Testis (tissue), 3 donors: ENCODE results near the gene IRGQ. TPM values are rescaled to one million over a fixed set of nuclear protein-coding genes. Genes with fewer than 3 reads are reported as not detected.

Experiments used
- DNase-seq: peaks from one replicate; pipeline ENCODE4 v3.0.0-alpha.2; 2019
- H3K27ac ChIP-seq, 2 donors: fragments of 200-600 bp; sonication (generic); one replicate each; pipeline ENCODE4 v1.5.1; 2019
- H3K27me3 ChIP-seq: fragments of 200-600 bp; sonication (generic); one replicate; pipeline ENCODE4 v1.5.1; 2019
- H3K36me3 ChIP-seq: fragments of 200-600 bp; sonication (generic); one replicate; pipeline ENCODE4 v1.5.1; 2017; ENCODE audit warnings: low read depth; ENCODE audit errors: missing control alignments
- H3K4me1 ChIP-seq: fragments of 200-600 bp; sonication (generic); one replicate; pipeline ENCODE4 v1.5.1; 2019
- H3K4me3 ChIP-seq, 2 donors: fragments of 200-600 bp; sonication (generic); one replicate each; pipeline ENCODE4 v1.5.1; 2017 to 2019
- H3K9me3 ChIP-seq: fragments of 200-600 bp; sonication (generic); one replicate; pipeline ENCODE4 v1.5.1; 2017
- POLR2A ChIP-seq: fragments of 450-650 bp; IDR thresholded peaks from one replicate; pipeline ENCODE4 v1.6.1; 2017; ENCODE audit warnings: antibody characterized with exemption, mild to moderate bottlenecking, moderate library complexity
- WGBS, 2 donors: methylation state at CpG; one replicate each; pipeline ENCODE4 v1.1.5; 2018; 5-methylcytosine and 5-hydroxymethylcytosine counted together
- intact Hi-C: fragments of 100-400 bp; cut with DNase I; formaldehyde crosslinking; loops from one replicate; pipeline ENCODE4 v1.15.1; 2023; ENCODE audit warnings: low total_unique reads
- polyA plus RNA-seq: library from polyadenylated mRNA; stranded (reverse); fragments of 350-450 nt; fragmentation: Illumina TruSeq; extraction: RNeasy Lipid Tissue Mini Kit (QIAGEN cat#74804); gene quantifications from one replicate; pipeline ENCODE4 v1.2.3, GENCODE V29; 2014; ENCODE audit warnings: low read depth, low replicate concordance; ENCODE audit not compliant: insufficient read depth
- total RNA-seq, 2 donors: library from RNA; depleted of rRNA; stranded (reverse); fragments of >200 nt; gene quantifications; one replicate each; pipeline ENCODE4 v1.2.3, GENCODE V29; 2016
- TF ChIP-seq, protein P1 (sequence below), 3 experiments: fragments of 450-650 bp in 2 of 3; fragments of 200-600 bp in 1 of 3; sonication (generic) in 1 of 3; IDR thresholded peaks; one replicate each; pipeline ENCODE4 v1.5.1; 2016 to 2019; ENCODE audit warnings: antibody characterized with exemption in 3 of 3, mild to moderate bottlenecking in 2 of 3, moderate library complexity in 1 of 3

The IRGQ gene
- total and polyA plus RNA-seq, 3 donors from 2014 or later, result 6.0 to 29.0 (median 26.4) TPM

DNA sequence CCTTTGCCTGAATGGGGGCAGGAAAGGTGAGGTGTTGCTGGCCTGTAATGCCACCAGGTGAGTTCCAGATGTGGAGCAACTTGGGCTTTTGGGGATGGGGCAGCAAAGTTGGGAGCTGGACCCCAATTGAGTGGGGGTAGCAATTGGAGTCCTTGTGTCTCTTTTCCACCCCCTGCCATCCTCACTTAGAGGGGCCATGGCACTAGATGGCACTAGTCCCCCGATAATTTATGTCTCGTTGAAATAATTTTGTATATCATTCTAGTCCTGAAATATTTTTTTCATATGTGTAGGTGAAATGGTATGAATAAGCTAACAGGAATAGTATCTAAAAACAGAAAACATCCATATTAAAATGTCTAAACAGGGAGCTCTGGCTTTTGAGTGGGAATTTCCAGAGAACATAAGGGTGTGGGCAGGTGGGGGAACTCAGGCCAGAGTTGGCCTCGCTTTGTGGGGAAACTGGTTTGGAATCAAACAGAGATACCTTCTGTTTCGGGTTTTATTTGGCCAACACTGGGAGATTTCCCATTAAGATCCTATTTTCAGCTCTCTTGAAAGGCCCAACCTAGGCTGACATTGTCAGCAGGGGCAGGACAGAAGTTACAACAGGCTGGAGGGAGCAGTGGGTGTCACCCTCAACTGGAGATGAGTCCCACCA lies 3.8 kb upstream of the IRGQ start:
- no peaks in the 10 kb centered on the region for H3K36me3 ChIP-seq
- intact Hi-C loops, result no loop called here
- H3K4me3 ChIP-seq, result no peak overlapping the region
- TF ChIP-seq, protein P1, sequence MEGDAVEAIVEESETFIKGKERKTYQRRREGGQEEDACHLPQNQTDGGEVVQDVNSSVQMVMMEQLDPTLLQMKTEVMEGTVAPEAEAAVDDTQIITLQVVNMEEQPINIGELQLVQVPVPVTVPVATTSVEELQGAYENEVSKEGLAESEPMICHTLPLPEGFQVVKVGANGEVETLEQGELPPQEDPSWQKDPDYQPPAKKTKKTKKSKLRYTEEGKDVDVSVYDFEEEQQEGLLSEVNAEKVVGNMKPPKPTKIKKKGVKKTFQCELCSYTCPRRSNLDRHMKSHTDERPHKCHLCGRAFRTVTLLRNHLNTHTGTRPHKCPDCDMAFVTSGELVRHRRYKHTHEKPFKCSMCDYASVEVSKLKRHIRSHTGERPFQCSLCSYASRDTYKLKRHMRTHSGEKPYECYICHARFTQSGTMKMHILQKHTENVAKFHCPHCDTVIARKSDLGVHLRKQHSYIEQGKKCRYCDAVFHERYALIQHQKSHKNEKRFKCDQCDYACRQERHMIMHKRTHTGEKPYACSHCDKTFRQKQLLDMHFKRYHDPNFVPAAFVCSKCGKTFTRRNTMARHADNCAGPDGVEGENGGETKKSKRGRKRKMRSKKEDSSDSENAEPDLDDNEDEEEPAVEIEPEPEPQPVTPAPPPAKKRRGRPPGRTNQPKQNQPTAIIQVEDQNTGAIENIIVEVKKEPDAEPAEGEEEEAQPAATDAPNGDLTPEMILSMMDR (IDR thresholded peaks at IDR 0.05), result no peak
- TF ChIP-seq POLR2A, result no peak
- H3K4me1 ChIP-seq, result peaks cover 18% of the 10 kb centered on the region
- no peaks in the 10 kb centered on the region for H3K9me3 ChIP-seq
- no peak overlapping the region for H3K27ac ChIP-seq
- no peak for DNase-seq
- no peaks in the 10 kb centered on the region for H3K27me3 ChIP-seq
- WGBS, 2 donors, result 82 to 88% methylated on average over 4 of the region's 4 CpGs

- no peak for DNase-seq
- Histone ChIP-seq H3K36me3 (no peaks in the 10 kb centered on the region), H3K27me3 (no peaks in the 10 kb centered on the region), H3K4me3 (no peak overlapping the region), H3K27ac (no peak overlapping the region), H3K4me1 (peaks cover 29% of the 10 kb centered on the region), H3K9me3 (no peaks in the 10 kb centered on the region)
- intact Hi-C loops, result no loop called here
- WGBS, 2 donors, result 89 to 90% methylated on average over 19 of the region's 19 CpGs
- TF ChIP-seq POLR2A, result no peak
- TF ChIP-seq, protein P1 (IDR thresholded peaks at IDR 0.05), result no peak
These were observed 2.7 kb upstream of the IRGQ start for GRCh38 chr19:43598445-43599240.

DNA sequence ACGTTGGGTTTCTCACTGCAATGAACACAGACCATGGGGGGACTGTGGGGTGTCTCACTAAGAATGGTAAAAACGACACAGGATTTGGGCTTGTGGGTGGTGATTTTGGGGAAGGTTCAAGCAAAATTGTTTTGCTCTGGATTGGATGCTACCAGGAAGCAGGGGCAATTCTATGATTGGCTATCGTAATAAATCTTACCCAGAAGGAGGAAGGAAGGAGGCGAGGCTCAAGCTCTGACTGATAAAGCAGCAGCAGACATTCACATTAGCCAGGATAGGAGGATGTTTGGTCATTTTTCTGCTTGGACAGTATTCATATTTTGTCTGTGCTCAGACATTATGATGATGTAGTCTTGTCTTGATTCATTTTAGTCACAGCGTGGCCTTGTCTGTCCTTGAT lies 1.9 kb upstream of the IRGQ start:
- Histone ChIP-seq H3K4me1 (peaks cover 35% of the 10 kb centered on the region), H3K36me3 (no peaks in the 10 kb centered on the region), H3K27me3 (no peaks in the 10 kb centered on the region), H3K9me3 (no peaks in the 10 kb centered on the region), H3K27ac (no peak overlapping the region), H3K4me3 (no peak overlapping the region)
- intact Hi-C loops, result no loop called here
- no peak for TF ChIP-seq POLR2A
- TF ChIP-seq, protein P1 (IDR thresholded peaks at IDR 0.05), result no peak
- no peak for DNase-seq
- WGBS, 2 donors, result 33 to 41% methylated on average over 5 of the region's 5 CpGs

DNA sequence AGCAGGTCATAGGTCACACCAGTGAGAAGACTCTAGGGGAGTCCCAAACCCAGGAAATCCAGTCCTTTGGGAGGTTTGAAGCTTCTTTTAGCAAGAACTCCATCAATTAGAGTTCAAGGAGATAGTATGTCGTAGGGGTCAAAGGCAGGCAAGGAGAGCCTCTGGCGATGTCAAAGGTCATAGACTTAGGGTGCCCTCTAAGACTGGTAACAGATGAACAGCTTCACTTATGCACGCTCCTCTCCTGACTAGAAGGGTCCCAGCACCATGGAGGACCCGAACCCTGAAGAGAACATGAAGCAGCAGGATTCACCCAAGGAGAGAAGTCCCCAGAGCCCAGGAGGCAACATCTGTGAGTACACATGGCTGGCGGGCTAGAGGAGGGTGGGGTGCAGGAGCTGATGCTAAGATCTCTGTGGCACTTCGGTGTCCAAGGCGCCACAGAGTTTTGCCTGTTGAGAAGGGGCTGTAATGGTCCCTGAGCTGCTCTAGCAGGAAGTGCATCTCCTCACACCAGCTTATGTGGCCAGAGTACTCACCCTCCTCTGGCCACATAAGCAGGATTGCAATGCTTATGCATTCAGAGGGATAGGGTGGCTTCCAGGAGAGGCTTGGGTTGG lies 1.0 kb upstream of the IRGQ start:
- Histone ChIP-seq H3K4me1 (peaks cover 35% of the 10 kb centered on the region), H3K36me3 (no peaks in the 10 kb centered on the region), H3K4me3 (peak overlapping the region; percentile 56 to 69), H3K27me3 (no peaks in the 10 kb centered on the region), H3K9me3 (no peaks in the 10 kb centered on the region), H3K27ac (peak overlapping the region; percentile 93 to 95)
- intact Hi-C loops, result no loop called here
- 10 to 21% methylated on average over 7 of the region's 7 CpGs for WGBS, 2 donors
- TF ChIP-seq, protein P1 (IDR thresholded peaks at IDR 0.05), result no peak
- no peak for TF ChIP-seq POLR2A
- no peak for DNase-seq
